Fibroblast of pulmonary artery (primary cell): ENCODE measurements around the gene AGR2.
A peak's percentile ranks its signal among the peaks of the same experiment; 100 is the strongest.

ENCODE experiments used
- DNase-seq: peaks from one replicate; pipeline ENCODE4 v3.0.0-alpha.2; 2010; ENCODE audit warnings: low read depth
- H3K4me3 ChIP-seq: replicated peaks from 2 replicates; pipeline ENCODE4 v1.5.1; 2011; ENCODE audit warnings: low read depth, mild to moderate bottlenecking, control low read depth, low read length, moderate library complexity
- TF ChIP-seq, protein P1 (sequence below): IDR thresholded peaks from 2 replicates; pipeline ENCODE4 v1.5.1; 2011; ENCODE audit warnings: mild to moderate bottlenecking, control low read depth, low read length, inconsistent platforms; ENCODE audit errors: missing control alignments

AGR2 gene

DNA sequence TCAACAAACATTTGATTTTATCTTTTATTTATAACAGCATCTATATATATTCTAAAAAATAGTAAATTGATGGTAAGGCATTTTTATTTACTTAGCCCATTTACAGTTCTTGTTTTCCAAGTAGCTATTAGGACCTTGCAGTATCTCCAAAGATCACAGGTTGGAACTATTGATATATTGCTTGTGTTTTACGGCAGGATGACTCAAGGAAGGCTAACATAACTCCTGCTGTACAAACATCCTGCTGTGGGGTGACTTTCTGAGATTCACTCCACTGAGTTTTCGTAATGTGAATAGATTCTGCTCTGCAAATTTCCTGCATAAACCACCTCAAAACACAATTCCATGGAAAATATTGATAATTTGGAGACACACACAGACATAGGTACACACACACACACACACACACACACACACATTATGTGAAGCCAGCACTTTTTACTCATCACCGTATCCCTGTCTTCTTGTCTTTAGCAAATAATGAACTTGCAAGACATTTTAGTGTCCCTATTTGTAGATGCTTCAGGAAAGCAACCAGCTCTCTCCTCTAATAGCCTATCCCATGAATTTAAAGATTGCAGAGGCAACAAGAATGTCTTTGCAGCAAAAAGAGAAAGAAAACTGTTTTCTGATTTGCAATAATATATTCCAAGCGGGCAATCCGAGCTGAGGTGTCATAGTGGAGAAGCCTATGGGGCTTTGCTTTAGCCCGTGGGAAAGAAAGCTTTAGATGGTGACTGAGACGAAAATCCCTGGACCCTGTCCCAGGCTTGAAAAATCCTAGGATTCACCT, 722 bp downstream of the AGR2 start:
- no peak for DNase-seq
- H3K4me3 ChIP-seq: no peak overlapping the region
- TF ChIP-seq, protein P1, sequence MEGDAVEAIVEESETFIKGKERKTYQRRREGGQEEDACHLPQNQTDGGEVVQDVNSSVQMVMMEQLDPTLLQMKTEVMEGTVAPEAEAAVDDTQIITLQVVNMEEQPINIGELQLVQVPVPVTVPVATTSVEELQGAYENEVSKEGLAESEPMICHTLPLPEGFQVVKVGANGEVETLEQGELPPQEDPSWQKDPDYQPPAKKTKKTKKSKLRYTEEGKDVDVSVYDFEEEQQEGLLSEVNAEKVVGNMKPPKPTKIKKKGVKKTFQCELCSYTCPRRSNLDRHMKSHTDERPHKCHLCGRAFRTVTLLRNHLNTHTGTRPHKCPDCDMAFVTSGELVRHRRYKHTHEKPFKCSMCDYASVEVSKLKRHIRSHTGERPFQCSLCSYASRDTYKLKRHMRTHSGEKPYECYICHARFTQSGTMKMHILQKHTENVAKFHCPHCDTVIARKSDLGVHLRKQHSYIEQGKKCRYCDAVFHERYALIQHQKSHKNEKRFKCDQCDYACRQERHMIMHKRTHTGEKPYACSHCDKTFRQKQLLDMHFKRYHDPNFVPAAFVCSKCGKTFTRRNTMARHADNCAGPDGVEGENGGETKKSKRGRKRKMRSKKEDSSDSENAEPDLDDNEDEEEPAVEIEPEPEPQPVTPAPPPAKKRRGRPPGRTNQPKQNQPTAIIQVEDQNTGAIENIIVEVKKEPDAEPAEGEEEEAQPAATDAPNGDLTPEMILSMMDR: no peak

DNA sequence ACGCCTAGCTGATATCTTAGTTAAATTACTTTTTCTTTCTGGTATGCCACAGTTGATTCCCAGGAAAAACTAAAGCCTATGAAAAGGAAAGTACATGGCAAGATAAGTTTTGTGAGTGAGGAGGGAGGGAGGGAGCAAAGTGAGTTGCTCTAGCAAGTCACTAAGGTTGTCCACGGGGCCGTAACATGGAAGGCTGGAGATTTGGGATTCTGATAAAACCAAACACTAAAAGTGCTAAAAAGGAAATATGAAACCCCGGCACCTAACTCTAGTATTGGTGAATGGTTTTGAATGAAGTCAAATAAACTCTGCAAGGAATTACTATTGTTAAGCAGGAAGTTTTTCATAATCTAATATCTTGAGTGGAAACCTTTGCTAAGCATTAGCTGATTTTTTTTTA, 1.7 kb downstream of the AGR2 start:
- no peak overlapping the region for H3K4me3 ChIP-seq
- no peak for DNase-seq
- TF ChIP-seq, protein P1: no peak

DNA sequence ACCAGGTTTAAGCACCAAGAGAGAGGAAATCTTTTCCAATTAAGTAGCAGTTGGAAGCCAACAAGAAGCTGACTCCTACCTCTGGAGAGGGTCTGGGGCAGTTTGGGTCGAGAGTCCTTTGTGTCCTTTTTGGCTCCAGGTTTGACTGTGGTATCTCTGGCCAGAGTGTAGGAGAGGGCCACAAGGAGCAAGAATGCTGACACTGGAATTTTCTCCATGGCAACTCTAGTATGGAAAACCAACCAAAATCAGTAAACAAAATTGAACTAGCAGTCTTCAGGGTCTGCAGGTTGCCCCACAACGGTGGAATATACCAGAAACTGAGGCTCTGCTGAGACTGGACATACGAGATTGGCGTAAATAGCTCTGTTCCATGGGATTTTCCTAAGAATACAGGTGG, 3.2 kb downstream of the AGR2 start:
- TF ChIP-seq, protein P1: no peak
- no peak overlapping the region for H3K4me3 ChIP-seq
- no peak for DNase-seq

DNA sequence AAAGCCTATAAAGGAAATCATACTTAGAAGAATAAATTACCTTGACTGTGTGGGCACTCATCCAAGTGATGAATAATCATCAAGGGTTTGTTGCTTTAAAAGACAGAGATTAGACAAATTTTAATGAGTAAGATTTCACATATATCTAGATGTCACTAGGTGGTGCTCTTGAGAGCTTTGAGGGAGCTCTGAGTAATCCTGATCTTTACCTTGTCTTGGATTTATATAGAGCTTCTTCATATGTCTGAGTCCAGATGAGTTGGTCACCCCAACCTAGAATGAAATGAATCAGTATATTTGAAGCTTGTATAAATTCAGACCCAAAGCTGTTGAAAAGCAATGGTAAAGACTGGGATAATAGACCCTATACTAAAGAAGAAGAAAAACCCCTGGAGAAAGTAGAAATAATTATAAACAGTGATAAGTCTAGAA, 3.7 kb downstream of the AGR2 start:
- TF ChIP-seq, protein P1: peak; percentile 66
- peak; percentile 71 for DNase-seq
- H3K4me3 ChIP-seq: no peak overlapping the region

DNA sequence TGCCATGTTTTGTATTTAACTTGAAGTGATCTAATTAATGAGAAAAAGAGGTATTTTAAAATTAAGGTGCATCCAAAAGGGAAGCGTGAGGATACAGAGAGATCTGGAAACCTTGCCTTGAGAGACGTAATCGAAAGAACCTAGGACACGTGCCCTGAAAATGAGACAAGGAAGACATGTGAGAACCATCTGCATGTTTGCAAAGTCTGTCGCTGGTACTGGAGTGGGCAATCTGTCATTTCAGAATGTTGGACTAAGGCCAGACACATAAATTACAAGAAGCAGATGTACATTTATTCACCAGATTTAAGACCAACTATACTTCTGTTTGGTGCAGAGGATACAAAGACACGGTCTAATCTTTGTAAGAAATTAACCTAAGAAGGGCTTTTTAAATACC, 9.2 kb downstream of the AGR2 start:
- TF ChIP-seq, protein P1: no peak
- H3K4me3 ChIP-seq: no peak overlapping the region
- no peak for DNase-seq

- TF ChIP-seq, protein P1: no peak
- no peak overlapping the region for H3K4me3 ChIP-seq
Measured at GRCh38 chr7:16794986-16795385, 9.8 kb downstream of the AGR2 start.

More at GRCh38 chr7:16794986-16795385, 9.8 kb downstream of the AGR2 start:
- no peak for DNase-seq
